Activated CD4-positive, alpha-beta T cell treated with anti-CD3 and anti-CD28 coated beads for 1 hour (primary cell): ENCODE data around the gene DAPK1.
"Not testable (repeated sequence)": the region's sequence is repeated elsewhere in the genome, so short reads cannot be mapped to it uniquely, and the experiment has no call there.

ENCODE experiments used
- DNase-seq: peaks from one replicate; pipeline ENCODE4 v3.0.0-alpha.2; 2020

Gene DAPK1

DNA sequence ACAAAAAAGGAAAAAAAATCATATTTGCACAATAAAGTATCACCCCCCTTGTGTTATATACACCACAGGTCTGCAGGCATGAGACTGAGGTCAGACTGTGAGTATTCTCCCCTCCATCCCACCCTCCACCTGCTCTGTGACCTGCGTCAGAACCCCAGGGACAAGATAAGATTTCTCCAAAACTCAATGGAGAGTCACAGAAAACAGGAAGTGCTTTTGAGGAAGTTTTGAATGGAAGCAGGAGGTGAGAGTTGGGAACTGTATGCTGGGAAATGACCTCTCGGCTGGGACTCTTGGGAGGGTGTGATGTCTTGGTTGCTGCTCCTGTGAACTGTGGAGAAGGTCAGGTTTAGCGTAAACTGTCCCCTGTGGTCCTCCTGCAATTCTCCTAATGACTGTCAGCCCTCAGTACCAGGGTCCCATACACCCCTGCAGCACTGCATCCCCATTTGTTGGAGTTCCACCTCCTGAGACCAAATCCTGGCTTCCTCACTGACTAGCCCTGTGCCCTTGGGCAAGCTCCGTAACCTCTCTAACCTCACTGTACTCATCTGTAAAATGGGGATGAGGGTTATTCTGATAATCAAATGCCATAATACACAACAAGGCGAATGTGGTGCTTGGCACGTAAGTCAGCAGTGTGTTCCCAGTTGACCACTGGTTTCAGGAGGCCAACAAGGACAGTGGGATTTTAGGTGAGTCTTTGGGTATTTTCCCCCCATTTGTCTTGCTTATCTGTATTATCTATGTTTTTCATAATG, 221.4 kb downstream of the DAPK1 start:
- no peak for DNase-seq

DNA sequence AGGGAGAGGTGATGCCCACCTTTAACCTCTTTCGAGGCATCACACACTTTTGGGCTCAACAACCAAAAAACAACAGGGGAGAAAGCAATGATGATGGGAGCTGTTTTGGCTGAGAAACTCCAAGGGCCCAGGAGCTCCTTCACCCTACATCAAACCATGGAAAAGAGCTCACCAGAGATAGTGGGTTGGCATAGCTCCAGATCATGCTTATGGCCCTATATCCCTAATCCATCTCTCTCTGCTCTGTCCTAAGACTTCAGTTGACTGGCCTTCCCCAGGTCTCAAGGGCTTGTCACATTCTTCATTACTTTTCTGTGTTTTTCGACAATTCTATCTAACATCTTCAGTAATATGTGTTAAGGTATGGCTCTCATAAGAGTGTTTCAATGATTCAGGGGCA, 222.5 kb downstream of the DAPK1 start:
- DNase-seq = no peak

DNA sequence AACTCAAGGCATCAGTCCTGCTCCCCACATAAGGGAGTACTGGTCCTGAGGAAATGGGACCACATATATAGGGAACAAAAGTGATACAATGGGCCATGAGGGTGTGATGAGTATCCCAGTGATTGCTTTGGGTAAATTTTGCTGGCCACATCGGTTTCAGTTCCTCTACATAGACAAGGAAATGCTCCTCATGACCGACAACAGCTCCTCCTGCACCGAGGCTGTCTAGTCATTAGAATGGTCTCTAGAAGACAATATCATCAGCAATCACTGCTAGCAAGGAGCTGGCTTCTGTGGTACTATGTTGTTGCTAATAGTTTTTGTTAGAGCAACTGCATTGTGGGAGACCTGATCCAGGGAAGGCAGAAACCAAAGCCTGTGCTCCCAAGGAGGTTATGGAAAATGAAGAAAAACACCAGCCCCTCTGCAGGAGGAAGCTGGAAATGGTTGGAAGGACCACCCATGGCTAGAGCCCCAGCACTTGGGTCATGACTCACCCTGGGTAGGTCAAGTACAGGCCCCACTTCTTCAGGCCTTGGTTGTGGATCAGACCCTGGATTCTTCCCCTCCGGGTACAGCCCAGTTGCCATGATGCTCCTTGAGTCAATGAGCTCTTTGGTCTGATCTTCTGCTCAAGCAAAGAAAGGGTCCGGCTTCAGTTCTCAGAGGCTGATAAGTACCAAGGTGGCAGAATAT, 224.9 kb downstream of the DAPK1 start:
- DNase-seq = no peak

DNA sequence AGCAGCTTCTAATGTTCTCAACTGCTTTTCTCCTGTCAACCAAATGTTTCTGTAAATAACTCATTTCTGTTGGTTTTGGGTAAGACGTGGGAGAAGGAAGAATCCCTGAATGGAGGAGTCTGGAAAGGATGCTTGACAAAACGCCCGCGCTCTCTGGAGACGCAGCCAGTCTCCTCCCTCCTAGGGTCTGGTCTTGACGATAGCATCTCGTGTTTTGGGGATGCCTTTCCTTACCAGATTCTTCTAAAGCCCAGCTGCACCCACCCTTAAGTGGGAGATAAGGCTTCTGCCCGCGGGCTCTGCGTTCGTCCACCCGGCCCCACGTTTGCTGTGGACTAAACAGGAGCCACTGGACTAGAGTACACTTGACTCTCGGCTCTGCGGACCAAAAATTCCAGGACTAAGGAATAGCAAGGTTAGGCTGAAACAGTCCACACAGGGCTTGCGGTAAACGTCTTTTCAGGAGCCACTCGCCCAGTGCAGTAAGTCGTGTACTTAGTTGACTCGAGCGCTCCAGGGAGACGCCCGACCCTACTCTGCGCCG, 227.8 kb downstream of the DAPK1 start:
- no peak for DNase-seq

DNA sequence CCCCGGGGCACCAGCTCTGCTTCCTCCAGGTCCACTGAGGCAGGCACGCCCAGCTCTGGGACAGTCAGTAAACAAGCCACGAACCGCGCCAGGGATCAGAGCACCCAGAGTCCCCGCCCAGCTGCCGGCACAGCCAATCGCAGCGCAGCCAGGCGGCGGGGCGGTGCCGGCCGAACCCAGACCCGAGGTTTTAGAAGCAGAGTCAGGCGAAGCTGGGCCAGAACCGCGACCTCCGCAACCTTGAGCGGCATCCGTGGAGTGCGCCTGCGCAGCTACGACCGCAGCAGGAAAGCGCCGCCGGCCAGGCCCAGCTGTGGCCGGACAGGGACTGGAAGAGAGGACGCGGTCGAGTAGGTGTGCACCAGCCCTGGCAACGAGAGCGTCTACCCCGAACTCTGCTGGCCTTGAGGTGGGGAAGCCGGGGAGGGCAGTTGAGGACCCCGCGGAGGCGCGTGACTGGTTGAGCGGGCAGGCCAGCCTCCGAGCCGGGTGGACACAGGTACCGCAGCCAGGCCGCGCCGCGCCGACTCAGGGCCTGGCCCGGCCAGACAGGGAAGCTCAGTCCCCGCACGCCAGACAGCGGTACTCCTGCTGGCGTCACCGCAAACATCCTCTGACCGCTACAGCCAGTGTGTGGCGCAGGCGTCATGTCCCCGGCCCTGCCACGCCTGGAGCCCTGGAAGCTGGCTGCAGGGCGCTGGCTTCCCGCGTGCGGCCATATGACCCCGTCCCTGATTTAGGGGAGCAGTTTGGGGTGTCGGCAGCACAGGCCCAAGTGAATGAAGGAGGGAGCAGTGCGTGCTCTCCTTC, 228.4 kb downstream of the DAPK1 start, which contains the start of gene CTSL:
Gene CTSL (plus strand): TSS at position 220 of the 810 bp plus-strand sequence. CDS start 1,485 bp downstream, outside the sequence.
- DNase-seq = peak; percentile 64

DNA sequence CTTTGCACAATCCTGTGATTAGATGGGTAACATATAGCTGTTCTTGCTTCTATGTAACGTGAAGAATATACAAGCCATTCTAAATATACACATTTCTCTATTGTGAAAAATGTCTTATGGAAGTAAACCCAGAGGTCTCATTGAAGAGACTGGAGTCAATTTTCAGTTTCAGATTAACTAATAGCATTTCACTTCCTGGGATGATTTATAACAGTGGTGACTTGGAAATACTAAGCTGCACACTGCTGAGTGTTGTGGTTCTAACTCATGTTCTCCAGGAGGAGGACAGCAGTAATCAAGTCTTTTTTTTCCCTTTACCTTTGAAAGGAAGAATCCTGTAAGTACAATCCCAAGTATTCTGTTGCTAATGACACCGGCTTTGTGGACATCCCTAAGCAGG, 231.6 kb downstream of the DAPK1 start:
- no peak for DNase-seq

DNA sequence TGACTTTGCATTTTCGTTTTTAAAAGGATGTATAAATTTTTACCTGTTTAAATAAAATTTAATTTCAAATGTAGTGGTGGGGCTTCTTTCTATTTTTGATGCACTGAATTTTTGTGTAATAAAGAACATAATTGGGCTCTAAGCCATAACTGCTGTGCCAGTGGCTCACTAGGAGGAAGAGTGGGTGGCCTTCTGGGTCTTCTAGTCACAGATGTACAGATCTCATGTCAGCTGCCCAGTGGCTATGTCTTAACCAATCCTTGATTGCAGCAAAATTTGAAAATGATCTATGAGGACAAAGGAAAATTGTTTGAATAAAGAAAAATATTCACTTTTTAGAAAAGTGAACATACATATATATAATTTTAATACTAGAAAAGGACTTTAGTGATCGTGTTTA, 233.7 kb downstream of the DAPK1 start:
- no peak for DNase-seq

DNA sequence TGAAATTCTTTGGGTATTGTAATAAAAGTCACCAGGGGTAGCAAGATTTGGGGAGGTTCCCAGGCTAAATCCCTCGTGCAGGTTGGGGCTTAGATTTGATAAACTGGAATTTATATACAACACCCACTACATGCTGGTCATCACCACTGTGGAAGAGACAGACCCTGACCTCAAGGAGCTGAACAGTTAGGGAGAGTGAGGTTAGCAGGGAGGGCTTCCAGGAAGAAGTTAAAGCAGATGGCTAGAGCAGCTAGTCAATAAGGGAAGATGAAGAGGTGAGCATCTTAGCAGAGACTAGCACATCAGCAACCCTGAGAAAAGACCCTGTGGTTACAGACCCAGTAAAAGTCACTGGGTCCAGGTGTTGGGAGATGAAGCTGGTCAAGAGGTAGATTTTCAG, 234.7 kb downstream of the DAPK1 start:
- no peak for DNase-seq

DNA sequence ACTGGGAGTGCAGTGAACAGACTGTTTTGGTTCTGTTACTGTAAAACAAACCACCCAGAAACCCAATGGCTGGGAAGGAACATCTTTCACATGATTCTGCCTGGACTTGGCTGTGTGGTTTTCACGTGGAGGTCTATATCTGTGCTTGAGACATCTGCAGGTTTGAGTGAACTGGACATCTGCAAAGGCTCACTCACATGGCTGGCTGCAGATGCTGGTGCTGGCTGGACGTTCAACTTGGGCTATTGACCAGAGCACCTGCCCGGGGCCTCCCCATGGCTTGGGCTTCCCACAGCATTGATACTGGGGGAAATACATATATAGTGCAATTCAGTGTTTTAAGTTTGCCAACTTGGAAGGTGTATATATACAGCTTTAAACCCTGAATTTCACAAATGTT, 235.1 kb downstream of the DAPK1 start:
- DNase-seq = no peak

DNA sequence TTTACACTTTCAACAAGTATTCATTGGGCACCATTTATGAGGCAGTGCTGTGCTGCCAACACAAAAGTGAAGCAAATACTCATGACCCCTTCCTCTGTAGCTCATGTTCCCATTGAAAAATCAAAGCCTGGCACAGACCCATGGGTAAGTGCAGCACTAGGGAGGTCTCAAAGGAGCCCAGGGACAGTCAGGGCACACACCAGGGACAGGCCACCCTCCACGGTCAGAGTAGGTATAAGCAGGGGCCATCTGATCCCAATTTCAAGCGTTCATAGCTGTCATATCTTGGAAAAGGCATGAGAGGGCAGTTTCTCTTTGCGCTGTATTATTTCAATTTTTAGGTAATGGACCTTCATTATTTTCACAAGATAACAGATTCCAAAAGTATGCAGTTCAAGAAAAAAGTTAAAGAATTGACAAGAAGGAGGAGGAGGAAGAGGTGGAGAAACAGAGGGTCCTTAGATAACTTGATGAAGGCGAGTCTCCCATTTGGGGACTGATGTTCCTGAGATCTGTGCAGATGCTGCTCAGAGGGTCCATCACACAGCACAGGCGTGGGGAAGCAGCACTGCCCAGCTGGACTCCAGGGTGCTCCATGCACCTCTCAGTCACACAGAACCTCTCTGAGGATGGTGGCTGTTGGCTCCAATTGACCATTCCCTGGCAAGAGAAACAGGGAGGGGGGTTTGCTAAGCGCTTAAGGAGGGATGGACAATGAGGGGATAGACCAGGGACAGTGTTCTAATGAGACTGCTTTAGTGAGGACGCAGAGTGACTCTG, 235.8 kb downstream of the DAPK1 start:
- DNase-seq = no peak

DNA sequence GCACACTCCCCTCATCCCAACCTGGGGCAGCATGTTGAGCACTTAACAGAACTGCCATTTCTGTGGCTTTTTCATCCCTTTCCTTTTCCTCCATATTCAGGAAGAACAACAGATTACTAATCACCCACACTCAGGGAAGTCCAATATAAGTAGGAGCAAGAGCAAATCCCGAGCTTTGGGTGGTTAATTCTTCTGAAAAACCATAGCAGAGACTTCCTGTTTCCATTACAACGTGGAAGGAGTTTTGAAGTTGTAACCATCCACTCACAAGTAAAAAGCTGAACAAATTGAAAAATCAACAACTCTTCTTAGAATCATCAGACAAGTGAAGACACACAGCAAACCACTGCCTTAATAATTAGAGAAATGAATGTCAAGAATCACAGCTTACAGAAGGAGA, 236.4 kb downstream of the DAPK1 start:
- DNase-seq = no peak

DNA sequence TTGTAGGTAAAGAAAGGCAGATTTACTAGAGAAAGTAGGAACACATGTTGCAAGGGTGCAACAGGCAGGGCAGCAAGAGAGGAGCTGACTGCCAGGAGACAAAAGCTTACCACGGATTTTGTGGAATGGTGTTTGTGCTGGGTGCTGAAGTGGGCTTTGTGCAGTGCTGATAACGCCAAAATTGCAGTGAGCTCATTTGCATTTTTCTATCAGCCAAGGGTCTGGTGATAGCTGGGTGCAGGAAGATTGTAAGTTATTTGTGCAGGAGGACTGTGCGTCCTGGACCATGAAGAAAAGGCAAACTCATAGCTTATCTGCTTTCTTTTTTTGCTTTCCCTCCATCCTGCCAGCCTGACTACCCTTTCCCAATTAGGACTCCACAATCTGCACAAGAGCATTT, 241.9 kb downstream of the DAPK1 start:
- DNase-seq = no peak

DNA sequence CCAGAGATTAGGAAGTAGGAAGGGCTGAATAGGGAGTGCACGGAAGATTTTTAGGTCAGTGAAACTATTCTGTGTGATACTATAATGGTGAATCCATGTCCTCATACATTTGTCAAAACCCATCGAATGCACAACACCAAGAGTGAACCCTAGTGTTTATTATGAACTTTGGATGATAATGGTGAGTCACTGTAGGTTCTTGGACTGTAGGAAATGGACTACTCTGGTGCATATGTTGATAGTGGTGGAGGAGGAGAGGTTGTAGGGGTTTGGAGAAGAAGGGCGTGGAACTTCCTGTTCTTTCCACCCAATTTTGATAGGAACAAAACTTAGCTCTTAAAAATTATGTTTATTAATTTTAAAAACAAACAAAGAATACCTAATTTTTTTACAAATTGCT, 242.5 kb downstream of the DAPK1 start:
- DNase-seq = no peak

DNA sequence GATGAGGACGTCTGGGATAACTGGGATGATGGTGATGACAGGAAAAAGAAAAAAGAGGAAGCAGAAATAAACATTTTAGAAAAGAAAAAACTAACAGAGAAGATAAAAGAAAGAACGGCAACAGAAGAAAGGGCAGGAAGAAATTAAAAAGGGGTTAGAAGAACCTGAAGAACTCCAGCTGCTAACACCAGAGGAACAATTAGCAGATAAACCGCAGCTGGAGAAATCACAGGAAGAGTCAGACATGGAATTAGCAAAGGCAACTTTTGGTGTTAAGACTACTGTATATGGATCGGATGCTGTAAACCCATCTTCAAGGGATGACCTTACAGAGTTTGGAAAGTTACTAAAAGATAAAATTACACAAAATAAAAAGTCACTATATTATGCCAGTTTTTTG, 243.7 kb downstream of the DAPK1 start:
- DNase-seq = no peak

DNA sequence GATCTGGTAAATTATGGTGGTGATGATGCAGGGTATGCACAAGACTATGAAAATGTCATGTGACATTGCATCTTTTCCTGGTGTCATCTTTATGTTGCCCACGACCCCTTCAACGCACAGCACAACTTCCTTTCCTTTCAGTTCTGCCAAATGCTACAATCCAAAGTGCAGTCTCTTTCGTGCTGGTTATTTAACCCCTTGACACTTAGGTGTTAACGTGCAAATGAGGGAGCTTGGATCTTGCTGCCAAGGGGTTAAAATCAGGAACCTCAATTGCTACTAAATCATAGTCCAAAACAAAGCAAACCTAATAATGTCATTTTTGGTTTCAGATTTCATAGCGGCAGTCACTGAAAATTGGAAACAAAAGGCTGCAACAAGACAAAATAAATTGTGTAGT, 244.2 kb downstream of the DAPK1 start:
- DNase-seq = no peak

DNA sequence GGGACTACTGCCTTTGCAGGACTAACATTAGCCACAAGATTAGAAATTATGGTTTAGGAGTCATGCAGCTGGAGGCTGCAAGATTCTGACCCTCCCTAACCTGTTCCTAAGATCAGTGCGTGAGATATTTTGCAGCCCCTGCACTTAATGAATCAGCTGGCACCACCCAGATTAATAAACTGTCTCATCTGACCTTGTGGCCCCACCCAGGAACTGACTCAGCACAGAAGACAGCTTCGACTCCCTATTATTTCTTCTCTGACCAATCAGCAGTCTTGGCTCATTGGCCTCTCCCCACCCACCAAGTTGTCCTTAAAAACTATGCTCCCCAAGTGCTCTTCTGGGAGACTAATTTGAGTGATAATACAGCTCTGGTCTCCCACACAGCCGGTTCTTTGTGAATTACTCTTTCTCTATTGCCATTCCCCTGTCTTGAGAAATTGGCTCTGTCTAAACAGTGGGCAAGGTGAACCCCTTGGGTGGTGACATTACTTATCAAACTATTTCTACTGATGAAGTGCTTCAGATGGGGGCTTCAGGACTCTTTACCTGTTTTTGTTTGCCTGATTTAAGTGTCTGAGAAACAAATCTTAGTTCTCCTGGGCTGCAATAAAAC, 245.3 kb downstream of the DAPK1 start:
- no peak for DNase-seq

DNA sequence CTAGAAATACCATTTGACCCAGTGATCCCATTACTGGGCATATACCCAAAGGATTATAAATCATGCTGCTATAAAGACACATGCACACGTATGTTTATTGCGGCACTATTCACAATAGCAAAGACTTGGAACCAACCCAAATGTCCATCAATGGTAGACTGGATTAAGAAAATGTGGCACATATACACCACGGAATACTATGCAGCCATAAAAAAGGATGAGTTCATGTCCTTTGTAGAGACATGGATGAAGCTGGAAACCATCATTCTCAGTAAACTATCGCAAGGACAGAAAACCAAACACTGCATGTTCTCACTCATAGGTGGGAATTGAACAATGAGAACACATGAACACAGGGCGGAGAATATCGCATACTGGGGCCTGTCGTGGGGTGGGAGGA, 246.6 kb downstream of the DAPK1 start:
- not testable (repeated sequence) for DNase-seq

DNA sequence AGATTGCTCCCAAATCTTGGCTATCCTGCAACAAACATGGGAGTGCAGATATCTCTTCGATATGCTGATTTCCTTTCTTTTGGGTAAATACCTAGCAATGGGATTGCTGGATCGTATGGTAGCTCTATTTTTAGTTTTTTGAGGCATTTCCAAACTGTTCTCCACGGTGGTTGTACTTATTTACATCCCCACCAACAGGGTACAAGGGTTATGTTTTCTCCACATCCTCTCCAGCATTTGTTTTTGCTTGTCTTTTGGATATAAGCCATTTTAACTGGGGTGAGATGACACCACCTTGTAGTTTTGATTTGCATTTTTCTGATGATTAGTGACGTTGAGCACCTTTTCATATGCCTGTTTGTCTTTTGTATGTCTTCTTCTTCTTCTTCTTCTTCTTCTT, 248.5 kb downstream of the DAPK1 start:
- no peak for DNase-seq

DNA sequence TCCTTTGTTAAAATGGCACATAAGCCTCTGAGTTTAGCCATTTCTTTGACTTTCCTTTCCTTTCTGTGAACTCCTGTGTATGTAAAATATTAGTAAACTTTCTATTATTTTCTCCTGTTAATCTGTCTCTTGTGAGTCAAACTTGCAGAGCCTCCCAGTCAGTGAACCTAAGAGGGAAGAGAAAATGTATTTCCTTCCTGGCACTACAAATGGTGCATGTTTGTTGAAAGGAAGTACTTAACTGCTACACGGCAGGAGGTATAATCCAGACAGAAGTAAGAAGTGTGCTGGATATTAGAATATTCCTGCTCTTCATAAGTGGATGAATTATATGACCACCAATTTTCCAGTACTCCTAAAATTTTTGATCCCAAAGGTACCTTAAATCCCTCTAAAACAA, 251.2 kb downstream of the DAPK1 start:
- DNase-seq = no peak

DNA sequence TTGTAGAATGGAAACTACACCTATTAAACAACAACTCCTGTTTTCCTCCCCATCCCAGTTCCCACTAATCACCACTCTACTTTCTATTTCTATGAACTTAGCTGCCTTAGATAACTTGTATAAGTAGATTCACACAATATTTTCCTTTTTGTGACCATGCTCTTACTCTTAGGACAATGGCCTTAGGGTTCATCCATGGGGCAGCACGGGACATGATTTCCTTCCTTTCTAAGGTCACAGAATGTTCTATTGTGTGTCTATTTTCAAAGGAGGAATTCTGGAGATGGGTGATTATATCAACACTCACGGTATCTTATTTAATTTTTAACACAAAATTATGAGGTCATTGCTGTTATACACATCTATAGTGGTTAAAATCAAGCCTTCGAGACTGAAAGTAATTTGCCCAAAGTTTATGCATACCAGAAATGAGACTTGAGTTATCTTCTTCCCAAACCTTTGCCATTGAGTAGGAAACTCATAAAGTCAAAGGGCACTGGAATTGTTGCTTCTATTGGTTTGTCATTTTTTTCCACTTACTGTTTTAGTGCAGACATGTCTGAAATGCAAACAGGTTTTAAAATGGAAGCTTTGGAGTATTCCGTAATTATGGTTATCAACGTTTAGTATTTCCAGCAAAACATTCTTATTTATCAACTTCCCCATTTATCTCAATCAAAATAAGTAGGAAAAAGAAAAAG, 251.8 kb downstream of the DAPK1 start:
- no peak for DNase-seq

DNA sequence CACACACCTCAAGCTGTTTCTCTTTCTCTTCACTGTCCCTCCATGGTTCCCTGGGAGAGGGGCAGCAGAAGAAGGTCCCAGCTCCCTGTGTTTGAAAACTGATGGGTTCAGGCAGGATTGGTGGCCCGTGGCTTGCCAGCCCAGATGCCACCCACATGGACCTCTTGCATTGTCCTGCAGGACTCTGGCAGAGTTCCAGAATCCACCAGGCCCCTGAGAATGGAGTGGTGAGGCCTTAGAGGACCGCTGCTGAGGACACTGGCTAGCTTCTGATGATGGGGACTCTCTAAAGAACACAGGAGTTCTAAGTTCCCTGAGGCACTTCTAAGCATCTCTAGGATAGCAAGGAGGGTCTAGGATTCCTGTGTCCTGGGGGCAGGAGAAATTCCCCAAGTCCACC, 253.1 kb downstream of the DAPK1 start:
- DNase-seq = no peak

DNA sequence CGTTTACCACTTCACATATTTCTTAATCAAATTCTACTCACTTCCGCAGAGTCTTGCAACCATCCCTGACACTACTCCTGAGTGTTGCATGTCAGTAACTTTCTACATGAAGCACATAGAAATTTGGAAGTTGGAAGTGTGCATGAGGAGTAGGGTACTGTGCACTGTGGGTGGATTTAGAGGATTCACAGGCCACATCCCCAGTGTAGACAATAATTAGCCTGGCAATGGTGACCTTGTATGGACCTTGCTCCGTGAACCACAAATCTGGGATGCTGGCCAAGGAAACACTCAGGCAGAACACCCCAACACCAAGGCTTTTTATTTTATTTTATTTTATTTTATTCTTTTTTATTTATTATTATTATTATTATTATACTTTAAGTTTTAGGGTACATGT, 253.8 kb downstream of the DAPK1 start:
- no peak for DNase-seq
